GM18867 (cell line): ENCODE data around the gene ATP2B1.
A peak's percentile ranks its signal among the peaks of the same experiment; 100 is the strongest.

Experiments used
- ATAC-seq: cut with Tn5 transposase; IDR thresholded peaks from one replicate; pipeline ENCODE4 v1.9.1; 2021; ENCODE audit warnings: mild to moderate bottlenecking, moderate library complexity; ENCODE audit not compliant: unreplicated experiment

The ATP2B1 gene

DNA sequence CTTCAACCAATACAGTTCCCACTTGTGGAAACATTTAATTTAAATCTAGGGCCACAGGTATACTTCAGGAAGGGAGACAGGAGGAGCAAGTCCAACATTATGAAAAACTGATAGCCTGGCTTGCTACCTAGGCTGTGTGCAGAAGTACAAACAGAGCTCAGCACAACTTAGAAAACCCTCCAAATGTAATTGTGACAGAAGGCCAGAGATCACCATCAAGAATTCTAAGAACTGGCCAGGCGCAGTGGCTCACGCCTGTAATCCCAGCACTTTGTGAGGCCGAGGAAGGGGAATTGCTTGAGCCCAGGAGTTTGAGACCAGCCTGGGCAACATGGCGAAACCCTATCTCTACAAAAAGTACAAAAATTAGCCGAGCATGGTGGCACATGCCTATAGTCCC lies 14.1 kb downstream of the ATP2B1 start:
- ATAC-seq, result no peak

DNA sequence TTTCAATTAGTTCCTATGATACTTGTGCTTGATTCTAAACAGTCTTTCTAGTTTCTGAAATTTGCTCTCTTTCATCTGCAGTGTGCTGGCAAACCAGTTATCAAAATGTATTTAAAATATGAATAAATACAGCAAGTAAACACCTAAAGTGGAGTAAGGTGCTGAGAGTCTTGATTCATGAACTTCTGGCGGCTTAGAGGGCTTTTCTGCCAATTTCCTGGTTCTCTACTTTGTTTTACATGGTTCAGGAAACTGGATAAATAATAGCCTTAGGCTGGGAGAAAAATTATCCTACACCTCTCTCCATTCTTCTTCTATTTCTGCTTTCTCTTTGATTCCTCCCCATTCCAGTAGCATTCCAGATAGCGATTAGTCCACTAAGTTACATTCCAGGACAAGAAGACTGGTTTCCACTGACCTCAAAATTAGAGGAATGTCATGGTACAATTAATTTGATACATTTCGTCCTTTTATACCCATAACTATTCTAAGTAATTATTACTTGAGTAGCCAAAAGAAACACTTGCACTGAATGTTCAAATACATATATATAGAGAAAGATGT lies 14.9 kb downstream of the ATP2B1 start:
- ATAC-seq, result no peak

GRCh38 chr12:89692439-89692838 lies 16.2 kb downstream of the ATP2B1 start:
- ATAC-seq, result no peak

GRCh38 chr12:89691659-89692058 lies 17.0 kb downstream of the ATP2B1 start:
- no peak for ATAC-seq

- no peak for ATAC-seq
Observed at GRCh38 chr12:89690925-89691324, 17.7 kb downstream of the ATP2B1 start.

GRCh38 chr12:89689306-89689705 lies 19.3 kb downstream of the ATP2B1 start:
- ATAC-seq, result no peak

- no peak for ATAC-seq
Observed at GRCh38 chr12:89686311-89686710, 22.3 kb downstream of the ATP2B1 start.

GRCh38 chr12:89685363-89685972 lies 23.2 kb downstream of the ATP2B1 start:
- ATAC-seq, result no peak

DNA sequence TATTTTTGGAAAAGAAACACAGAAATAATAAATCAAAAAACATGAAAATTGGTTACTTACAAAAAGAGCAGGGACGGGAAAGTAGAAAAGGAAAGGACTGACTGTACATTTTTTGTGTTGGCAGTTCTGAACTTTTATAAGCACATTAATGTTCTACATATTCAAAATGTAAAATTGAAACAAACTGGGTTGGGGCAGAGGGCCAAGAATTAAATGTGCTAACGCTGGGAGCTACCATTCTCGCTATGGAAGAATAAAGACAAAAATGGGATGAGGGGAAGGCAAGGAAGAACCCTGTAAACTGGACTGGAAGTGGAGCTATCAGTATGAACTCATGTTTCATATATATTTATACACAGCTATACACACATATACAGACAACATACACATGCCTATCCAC lies 24.5 kb downstream of the ATP2B1 start:
- ATAC-seq, result no peak

DNA sequence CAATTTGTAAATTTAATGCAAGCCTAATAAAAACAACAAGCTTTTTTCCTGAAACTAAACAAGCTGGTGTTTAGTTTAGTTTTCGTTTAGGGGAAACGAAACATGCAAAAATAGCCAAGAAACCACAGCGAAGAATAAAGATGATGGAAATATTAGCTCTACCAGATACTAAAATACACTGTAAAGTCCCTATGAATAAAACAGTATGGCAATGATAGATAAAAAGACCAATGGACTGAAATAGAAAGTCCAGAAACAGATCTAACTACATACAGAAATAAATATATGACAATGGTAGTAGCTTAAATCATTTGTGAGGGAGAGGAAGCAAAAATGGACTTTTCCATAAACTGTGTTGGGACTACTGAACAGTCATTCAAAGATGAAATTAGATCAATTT lies 26.4 kb downstream of the ATP2B1 start:
- no peak for ATAC-seq

DNA sequence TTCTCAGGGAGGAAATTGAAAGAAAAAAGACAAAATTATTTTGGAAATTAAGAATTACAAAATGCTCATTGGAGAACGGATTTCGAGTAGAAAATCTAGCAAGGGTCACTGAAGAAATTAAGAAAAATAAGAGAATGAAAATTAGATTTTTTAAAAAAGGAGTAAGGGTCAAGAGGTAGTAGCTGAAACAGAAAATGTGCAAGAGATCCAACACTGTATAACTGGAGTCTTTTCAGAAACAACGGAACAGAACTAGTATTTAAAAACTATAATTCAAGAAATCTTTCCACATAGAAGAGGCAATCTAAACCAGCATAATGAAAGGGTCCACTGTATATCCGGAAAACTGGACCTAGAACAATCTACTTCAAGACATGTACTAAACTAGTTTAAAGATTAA lies 28.2 kb downstream of the ATP2B1 start:
- no peak for ATAC-seq

DNA sequence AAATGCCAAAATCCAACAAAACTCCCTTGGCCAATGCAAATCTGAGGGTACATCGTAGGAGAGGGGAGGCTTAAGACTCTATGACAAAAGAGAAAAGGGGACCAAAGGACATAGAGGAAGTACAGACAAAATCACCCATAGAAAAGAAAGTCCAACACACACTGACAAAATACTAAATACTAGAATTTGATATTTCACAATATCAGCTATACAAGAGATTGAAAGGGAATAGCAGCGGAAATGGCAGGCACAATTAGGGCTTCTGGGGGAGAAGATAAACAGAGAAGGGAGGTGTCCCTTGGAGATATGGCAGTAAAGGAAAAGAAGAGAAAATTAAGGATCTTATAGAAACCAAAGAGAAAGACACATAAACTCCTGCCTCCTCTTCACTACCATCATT lies 29.0 kb downstream of the ATP2B1 start:
- ATAC-seq, result no peak

DNA sequence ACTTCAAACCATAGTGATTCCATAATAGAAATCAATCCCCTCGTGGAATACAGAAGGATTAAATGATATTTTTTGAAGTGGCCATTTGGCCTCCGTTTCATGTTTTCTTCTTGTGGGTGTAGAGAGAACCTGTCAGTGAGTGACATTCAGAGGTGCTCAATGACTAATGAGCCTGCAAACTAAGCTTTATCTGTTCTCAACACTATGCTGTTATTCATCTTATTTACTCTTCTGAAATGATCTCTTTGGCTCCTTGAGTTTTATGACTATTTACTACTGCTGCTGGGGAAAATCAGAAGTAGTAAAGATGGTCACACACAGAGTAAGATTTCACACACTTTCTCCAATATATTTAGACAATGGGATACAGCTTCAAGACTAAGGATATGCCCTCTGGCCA lies 30.4 kb downstream of the ATP2B1 start:
- no peak for ATAC-seq

DNA sequence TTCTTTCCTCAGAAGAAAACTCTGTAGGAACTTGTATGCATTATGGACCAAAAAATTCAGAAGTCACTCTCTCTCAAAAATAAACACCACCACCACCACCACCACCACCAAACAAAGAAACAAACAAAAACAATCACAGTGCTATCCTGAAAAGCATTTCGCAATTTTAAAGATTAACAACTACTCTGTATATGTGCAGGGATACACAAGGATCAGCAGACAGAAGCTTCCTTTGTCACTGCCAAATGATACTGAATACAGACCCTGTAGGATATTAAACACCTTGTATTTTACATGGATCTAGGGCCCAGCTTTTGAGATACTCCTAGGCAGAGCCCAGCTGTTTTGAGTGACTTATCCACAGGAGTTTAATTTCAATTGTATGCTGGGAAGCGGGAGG lies 31.7 kb downstream of the ATP2B1 start:
- ATAC-seq, result no peak

DNA sequence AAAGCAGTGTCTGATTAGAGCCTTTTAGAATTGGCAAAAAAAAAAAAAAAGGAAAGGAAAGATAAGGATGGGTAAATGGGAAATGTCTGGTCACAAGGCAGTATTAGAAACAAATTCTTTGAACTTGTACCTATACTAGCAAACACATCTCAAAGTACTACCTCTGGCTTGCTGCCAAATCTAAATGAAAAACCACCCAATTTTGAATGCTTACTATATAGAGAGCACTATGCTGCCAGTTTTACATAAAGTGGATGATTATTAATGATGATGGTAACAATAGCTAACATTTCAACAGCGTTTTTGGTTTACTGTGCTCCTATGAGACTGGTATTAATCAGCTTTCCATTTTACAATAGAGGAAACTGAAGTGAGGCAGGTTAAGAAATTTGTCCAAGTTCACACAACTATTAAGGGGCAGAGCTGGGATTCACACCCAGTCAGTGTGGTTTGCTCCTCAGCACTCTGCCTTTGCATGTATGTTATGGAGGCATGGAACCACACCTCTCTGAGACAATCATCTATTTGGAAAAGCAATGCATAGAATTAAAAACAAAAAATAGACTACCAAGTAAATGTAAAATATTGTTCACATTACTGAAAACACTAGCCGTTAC lies 34.2 kb downstream of the ATP2B1 start:
- no peak for ATAC-seq

- ATAC-seq, result no peak
Observed at GRCh38 chr12:89673603-89674002, 35.0 kb downstream of the ATP2B1 start.

GRCh38 chr12:89672589-89672979 lies 36.1 kb downstream of the ATP2B1 start:
- no peak for ATAC-seq

- ATAC-seq, result peak; percentile 1
Observed at GRCh38 chr12:89671469-89671868, 37.2 kb downstream of the ATP2B1 start.

- no peak for ATAC-seq
Observed at GRCh38 chr12:89669197-89669596, 39.4 kb downstream of the ATP2B1 start.

DNA sequence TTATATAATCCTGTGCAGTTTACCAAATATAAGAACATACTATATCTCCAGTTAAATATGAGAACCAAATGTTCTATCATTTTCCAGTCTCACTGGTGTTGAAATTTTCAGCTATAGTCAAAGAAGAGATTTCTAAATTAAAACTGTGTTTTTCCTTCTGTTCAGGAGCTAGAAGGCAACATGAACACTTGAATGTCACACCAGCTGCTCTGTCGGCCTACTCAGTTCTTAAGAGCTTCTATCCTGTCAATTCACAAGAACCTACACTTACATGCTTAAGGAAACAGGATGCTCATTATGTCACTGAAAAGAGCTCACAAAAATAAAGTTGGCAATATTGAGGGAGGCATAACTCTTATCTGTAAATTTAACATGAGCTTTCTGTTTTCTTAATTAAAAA lies 43.1 kb downstream of the ATP2B1 start:
- no peak for ATAC-seq

DNA sequence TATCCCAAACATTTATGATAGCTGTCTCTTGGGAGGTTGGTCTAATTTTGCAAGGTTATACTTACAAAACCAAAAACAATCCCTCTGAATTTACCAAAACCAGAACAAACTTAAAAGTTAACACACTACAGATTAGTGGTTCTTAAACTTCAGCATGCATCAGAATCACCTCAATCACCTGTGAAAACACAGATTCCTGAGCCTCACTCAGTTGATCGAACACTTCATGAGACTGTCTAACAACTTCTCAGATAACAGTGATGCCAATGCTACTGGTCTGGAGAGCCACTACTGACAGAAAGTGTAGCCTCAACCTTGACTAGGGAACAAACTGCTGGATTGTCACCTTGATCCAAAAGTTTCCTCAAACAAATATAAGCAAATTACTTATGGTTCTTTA lies 44.2 kb downstream of the ATP2B1 start:
- no peak for ATAC-seq

DNA sequence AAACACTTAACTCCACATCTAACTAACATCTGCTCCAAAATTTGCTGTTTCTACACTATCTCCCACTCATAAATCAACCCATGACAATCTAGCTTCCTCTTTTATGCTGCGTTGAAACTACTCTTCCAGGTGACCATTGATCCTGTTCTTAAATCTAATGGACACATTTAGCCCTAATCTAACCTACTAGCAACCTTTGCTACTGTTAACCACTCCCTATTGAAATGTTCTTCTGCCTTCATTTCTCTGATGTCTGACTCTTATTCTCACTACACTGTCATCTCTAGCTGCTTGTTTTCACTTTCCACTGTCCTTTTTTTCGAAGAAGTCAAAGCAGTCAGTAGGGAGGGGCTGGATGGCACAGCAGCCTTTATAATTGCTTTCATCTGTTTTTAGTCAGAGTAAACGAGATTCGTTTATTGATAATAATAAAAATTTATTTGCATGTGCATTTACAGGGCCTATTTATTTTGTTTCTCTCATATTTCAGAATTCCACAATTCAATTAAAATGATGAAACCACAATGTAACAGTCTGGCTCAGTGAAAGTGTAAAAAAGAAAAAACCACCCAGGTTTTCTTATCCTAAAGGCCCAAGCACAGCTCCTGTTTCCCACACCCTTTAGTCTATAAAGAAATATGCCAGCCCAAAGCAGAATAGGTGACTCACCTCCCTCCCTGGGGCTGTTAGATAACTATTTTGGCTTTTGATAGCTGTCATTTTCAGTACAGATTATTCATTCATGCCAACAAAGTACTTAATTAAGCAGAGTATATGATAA lies 44.9 kb downstream of the ATP2B1 start:
- peak; percentile 78 for ATAC-seq
